Esophagus muscularis mucosa (tissue), 4 donors: ENCODE data around the gene TREML4. TPM values are rescaled to one million over a fixed set of nuclear protein-coding genes. Genes with fewer than 3 reads are reported as not detected.

Experiments used
- DNase-seq: peaks from one replicate; pipeline ENCODE4 v3.0.0-alpha.2; 2017; ENCODE audit errors: extremely low spot score
- H3K27ac ChIP-seq, 4 donors: fragments of 200-600 bp; sonication (generic); replicated peaks in 1 of 4; 1 replicate in 3 of 4; 2 replicates in 1 of 4; pipeline ENCODE4 v1.5.1; 2016 to 2019; ENCODE audit warnings: mild to moderate bottlenecking in 1 of 4
- H3K27me3 ChIP-seq, 4 donors: fragments of 200-600 bp; sonication (generic); one replicate each; pipeline versions ENCODE4 v1.5.1 to v1.6.0; 2016 to 2019
- H3K36me3 ChIP-seq, 4 donors: fragments of 200-600 bp; sonication (generic); one replicate each; pipeline ENCODE4 v1.5.1; 2016 to 2019
- H3K4me1 ChIP-seq, 4 donors: fragments of 200-600 bp; sonication (generic); one replicate each; pipeline ENCODE4 v1.5.1; 2016 to 2019
- H3K4me3 ChIP-seq, 4 donors: fragments of 200-600 bp; sonication (generic); 1 replicate in 2 of 4; 2 replicates in 2 of 4; pipeline ENCODE4 v1.5.1; 2016 to 2019; ENCODE audit warnings: mild to moderate bottlenecking in 4 of 4, moderate library complexity in 1 of 4
- H3K9me3 ChIP-seq, 4 donors: fragments of 200-600 bp; sonication (generic); 1 replicate in 3 of 4; 2 replicates in 1 of 4; pipeline ENCODE4 v1.5.1; 2016 to 2019
- EP300 ChIP-seq: sonication (generic); formaldehyde crosslinking; IDR thresholded peaks from one replicate; pipeline ENCODE4 v1.6.1; 2017; ENCODE audit warnings: antibody characterized with exemption
- POLR2A ChIP-seq: fragments of 450-650 bp; IDR thresholded peaks from one replicate; pipeline ENCODE4 v1.6.1; 2017; ENCODE audit warnings: antibody characterized with exemption, moderate library complexity, mild to moderate bottlenecking, low read depth
- POLR2AphosphoS5 ChIP-seq, 2 donors: sonication (generic); formaldehyde crosslinking; IDR thresholded peaks; one replicate each; pipeline ENCODE4 v1.6.1; 2017; ENCODE audit warnings: antibody characterized with exemption in 2 of 2
- WGBS: methylation state at CpG from one replicate; pipeline ENCODE4 v1.1.5; 2018; 5-methylcytosine and 5-hydroxymethylcytosine counted together
- intact Hi-C: fragments of 100-400 bp; cut with DNase I; formaldehyde crosslinking; loops from one replicate; pipeline ENCODE4 v1.15.1; 2023
- total RNA-seq, 4 donors: library from RNA; depleted of rRNA; stranded (reverse); fragments of >200 nt; gene quantifications; one replicate each; pipeline versions ENCODE4 v1.1.0 to v1.2.1, GENCODE V29; 2016
- TF ChIP-seq, protein P1 (sequence below), 3 experiments: fragments of 200-600 bp in 2 of 3; fragments of 450-650 bp in 1 of 3; sonication (generic) in 2 of 3; IDR thresholded peaks; one replicate each; pipeline ENCODE4 v1.5.1; 2017 to 2019; ENCODE audit warnings: antibody characterized with exemption in 3 of 3, mild to moderate bottlenecking in 2 of 3, moderate library complexity in 1 of 3

TREML4 gene
- total RNA-seq, 4 donors from 2014 or later: not detected

GRCh38 chr6:41269716-41270115 lies 41.6 kb downstream of the TREML4 start:
- WGBS: 100% methylated on average over 1 of the region's 4 CpGs
- peaks cover 0 to 10% (median 0%) of the 10 kb centered on the region in 4 donors for H3K27me3 ChIP-seq
- no peak overlapping the region for H3K4me3 ChIP-seq
- intact Hi-C loops: no loop called here
- H3K27ac ChIP-seq: no peak overlapping the region
- peak; percentile 86 for DNase-seq
- TF ChIP-seq POLR2AphosphoS5 (IDR thresholded peaks at IDR 0.05): no peak
- TF ChIP-seq POLR2A: no peak
- no peak for TF ChIP-seq EP300
- TF ChIP-seq, protein P1, sequence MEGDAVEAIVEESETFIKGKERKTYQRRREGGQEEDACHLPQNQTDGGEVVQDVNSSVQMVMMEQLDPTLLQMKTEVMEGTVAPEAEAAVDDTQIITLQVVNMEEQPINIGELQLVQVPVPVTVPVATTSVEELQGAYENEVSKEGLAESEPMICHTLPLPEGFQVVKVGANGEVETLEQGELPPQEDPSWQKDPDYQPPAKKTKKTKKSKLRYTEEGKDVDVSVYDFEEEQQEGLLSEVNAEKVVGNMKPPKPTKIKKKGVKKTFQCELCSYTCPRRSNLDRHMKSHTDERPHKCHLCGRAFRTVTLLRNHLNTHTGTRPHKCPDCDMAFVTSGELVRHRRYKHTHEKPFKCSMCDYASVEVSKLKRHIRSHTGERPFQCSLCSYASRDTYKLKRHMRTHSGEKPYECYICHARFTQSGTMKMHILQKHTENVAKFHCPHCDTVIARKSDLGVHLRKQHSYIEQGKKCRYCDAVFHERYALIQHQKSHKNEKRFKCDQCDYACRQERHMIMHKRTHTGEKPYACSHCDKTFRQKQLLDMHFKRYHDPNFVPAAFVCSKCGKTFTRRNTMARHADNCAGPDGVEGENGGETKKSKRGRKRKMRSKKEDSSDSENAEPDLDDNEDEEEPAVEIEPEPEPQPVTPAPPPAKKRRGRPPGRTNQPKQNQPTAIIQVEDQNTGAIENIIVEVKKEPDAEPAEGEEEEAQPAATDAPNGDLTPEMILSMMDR (IDR thresholded peaks at IDR 0.05): no peak
- no peaks in the 10 kb centered on the region for H3K4me1 ChIP-seq
- H3K9me3 ChIP-seq: no peaks in the 10 kb centered on the region
- no peaks in the 10 kb centered on the region for H3K36me3 ChIP-seq

DNA sequence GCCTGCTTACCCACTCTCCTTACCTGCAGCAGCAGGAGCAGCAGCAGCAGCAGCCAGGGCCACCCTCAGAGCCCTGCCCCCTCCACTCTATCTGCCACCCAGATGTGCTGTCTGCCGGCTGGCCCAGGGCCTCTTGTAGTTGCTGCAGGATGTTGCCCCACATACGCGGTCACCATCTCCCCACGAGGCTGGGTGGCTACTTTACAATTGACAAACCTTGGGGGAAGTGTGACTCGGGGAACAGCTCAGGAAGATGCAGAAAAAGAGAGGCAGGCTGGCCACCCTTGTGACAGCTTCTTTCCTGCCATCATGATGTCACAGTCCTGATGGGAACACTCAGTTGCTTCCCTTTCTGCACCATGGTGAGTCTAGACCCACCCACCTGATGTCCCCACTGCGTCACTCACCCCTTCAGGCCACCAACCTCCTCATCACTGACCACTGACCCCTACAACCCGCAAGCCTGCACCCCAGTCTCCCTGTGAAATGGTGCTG lies 43.8 kb downstream of the TREML4 start:
- Histone ChIP-seq H3K4me1 (no peaks in the 10 kb centered on the region), H3K27me3 (peaks cover 0 to 23% (median 0%) of the 10 kb centered on the region in 4 donors), H3K9me3 (no peaks in the 10 kb centered on the region), H3K4me3 (no peak overlapping the region), H3K27ac (no peak overlapping the region), H3K36me3 (no peaks in the 10 kb centered on the region)
- WGBS: 73% methylated on average over 3 of the region's 7 CpGs
- no peak for TF ChIP-seq POLR2A
- TF ChIP-seq POLR2AphosphoS5 (IDR thresholded peaks at IDR 0.05): no peak
- no peak for TF ChIP-seq EP300
- TF ChIP-seq, protein P1 (IDR thresholded peaks at IDR 0.05): no peak
- intact Hi-C loops: no loop called here
- peak; percentile 87 for DNase-seq

DNA sequence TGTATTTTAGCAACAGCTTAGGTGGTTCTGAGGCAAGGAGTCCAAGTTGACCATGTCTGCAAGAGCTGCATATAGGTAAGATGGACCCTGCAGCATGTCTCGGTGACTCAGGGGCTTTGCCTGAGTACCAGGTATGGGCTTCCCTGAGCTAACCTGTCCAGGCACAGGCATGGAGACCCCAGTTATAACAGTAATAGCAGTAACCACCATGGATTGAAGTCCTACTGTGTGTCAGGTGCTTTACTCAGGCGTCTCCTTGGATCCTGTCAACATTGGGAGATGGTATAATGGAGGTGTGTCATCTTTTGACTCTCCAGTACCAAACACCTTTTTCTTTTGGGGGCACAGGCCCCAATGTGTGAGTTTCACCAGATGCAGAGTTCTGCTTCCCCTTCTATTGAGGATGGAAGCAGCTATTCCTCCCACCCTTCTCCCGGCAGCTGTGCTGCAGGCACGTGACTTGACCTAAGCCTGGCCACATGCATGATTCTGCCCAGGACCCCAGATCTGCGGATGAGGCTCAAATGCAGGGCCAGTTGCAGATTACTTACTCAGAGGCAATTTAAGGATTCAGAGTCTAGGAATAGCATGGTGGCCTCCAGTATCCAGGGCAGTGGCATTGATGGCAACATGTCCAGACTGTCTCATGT lies 44.6 kb downstream of the TREML4 start:
- intact Hi-C loops: no loop called here
- no peaks in the 10 kb centered on the region for H3K9me3 ChIP-seq
- H3K4me1 ChIP-seq: no peaks in the 10 kb centered on the region
- no peak overlapping the region for H3K4me3 ChIP-seq
- peaks cover 0 to 29% (median 0%) of the 10 kb centered on the region in 4 donors for H3K27me3 ChIP-seq
- DNase-seq: peak; percentile 68
- TF ChIP-seq POLR2A (no peak), EP300 (no peak), POLR2AphosphoS5 (IDR thresholded peaks at IDR 0.05) (no peak)
- TF ChIP-seq, protein P1 (IDR thresholded peaks at IDR 0.05): no peak
- H3K36me3 ChIP-seq: no peaks in the 10 kb centered on the region
- H3K27ac ChIP-seq: no peak overlapping the region
- 85% methylated on average over 5 of the region's 5 CpGs for WGBS

GRCh38 chr6:41273714-41274113 lies 45.6 kb downstream of the TREML4 start:
- H3K27ac ChIP-seq: no peak overlapping the region
- no peaks in the 10 kb centered on the region for H3K36me3 ChIP-seq
- intact Hi-C loops: no loop called here
- TF ChIP-seq POLR2AphosphoS5 (IDR thresholded peaks at IDR 0.05) (no peak), POLR2A (no peak), EP300 (no peak)
- TF ChIP-seq, protein P1 (IDR thresholded peaks at IDR 0.05): no peak
- H3K4me1 ChIP-seq: peaks cover 0 to 1% (median 0%) of the 10 kb centered on the region in 4 donors
- DNase-seq: peak; percentile 89
- H3K27me3 ChIP-seq: peaks cover 0 to 29% (median 0%) of the 10 kb centered on the region in 4 donors
- no peak overlapping the region for H3K4me3 ChIP-seq
- H3K9me3 ChIP-seq: no peaks in the 10 kb centered on the region
- 76% methylated on average over 5 of the region's 5 CpGs for WGBS

DNA sequence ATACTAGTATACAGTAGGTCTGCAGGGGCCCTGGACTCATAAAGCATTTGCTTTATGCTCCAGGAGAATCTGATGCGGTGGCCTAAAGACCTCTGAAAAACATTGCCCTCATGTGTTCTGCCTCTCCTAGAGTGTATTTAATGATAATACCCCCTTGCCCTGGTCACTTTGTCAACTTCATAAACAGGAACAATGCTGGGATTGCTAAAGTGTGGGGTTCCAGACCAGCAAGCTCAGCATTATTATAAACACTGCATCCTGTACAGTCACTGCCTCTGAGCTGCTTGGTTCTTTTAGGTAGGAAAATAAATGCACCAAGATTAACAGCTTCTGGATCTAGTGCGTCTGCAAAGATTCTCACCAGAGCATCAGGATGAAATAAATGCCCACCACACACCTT lies 46.1 kb downstream of the TREML4 start:
- TF ChIP-seq EP300 (no peak), POLR2A (no peak), POLR2AphosphoS5 (IDR thresholded peaks at IDR 0.05) (no peak)
- TF ChIP-seq, protein P1 (IDR thresholded peaks at IDR 0.05): no peak
- Histone ChIP-seq H3K4me1 (peaks cover 0 to 7% (median 0%) of the 10 kb centered on the region in 4 donors), H3K27me3 (peaks cover 0 to 29% (median 0%) of the 10 kb centered on the region in 4 donors), H3K9me3 (no peaks in the 10 kb centered on the region), H3K4me3 (no peak overlapping the region), H3K36me3 (no peaks in the 10 kb centered on the region), H3K27ac (no peak overlapping the region)
- WGBS: 100% methylated on average over 2 of the region's 2 CpGs
- intact Hi-C loops: no loop called here
- no peak for DNase-seq
